CD4-positive, alpha-beta T cell treated with Interleukin-2 at 100 ng/mL for 4 hours (primary cell): Measurements from ENCODE around the gene HOXD1.

ENCODE experiments used
- DNase-seq: peaks from one replicate; pipeline ENCODE4 v3.0.0-alpha.2; 2020; ENCODE audit warnings: low spot score

The HOXD1 gene

GRCh38 chr2:176152350-176153181 lies 35.9 kb upstream of the HOXD1 start:
- no peak for DNase-seq

DNA sequence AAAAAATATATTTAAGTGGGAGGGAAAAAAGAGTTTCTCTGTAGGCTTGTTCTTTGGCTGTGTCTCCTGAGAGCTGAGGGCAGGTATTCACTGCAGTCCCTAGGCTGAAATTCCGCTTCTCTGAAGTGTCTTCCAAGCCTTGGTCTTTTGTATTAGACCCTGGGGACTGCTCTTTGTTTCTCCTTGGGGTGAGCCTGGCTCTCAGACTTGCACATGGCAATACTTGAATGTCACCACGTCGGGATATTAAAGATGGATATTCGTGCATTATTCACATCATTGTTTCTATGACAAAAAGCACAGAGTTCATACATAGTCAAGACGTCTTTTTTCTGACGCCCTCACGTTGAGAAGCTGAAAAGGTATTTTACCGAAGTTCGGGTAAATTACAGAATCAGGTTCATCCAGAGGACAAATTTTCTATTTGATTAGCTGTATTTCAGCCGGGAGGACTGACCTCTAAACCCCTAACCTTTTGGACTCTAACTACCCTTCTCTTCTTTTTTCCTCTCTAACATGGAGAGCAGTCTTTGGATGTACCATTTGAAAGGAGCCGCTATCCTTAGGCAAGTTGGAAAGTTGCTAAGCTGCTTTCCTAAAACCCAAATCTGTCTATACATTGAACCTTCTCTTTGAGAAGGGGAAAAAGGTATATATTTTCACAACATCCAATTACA lies 33.8 kb upstream of the HOXD1 start:
- DNase-seq = no peak

- no peak for DNase-seq
Measured at GRCh38 chr2:176155356-176156044, 33.0 kb upstream of the HOXD1 start.

- DNase-seq = no peak
Measured at GRCh38 chr2:176156301-176156806, 32.1 kb upstream of the HOXD1 start.

- no peak for DNase-seq
Measured at GRCh38 chr2:176156807-176157498, 31.5 kb upstream of the HOXD1 start, which contains the start of gene HOXD3. HOXD3 (plus strand) TSS chr2:176157307; CDS start chr2:176169115, 11,808 bp downstream.

DNA sequence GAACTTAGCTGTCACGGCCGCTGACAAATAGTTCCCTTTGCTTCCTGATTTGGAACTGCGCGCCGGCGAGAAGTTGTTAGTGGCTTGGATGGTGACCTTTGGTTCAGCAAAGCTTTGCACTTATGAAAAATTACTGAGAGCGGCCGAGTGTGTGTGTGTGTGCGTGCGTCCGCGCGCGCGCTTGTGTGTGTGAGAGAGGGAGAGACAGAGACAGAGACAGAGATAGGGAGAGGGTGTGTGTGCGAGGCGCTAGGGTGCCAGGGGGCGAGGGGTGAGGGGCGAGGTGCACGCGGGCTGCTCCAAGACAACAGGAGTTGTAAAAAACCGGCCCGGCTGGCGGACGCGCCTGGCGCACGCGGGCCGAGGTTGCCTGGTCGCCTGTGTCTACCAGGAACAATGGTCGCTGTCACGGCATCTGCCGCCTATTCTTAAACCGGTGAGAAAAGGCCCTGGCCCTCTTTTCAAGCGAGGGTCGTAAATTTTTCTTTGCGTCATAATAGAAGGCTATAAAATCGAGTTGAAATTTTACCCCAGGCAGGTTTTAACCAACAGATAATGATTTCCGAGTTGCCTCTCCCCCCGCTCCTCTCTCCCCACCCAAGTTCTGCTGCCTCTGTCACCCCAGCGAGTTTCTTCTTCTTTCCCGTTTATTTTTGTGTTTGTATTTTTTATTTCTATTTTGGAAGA lies 30.8 kb upstream of the HOXD1 start:
- no peak for DNase-seq

GRCh38 chr2:176158186-176158591 lies 30.3 kb upstream of the HOXD1 start:
- DNase-seq = no peak

- no peak for DNase-seq
Measured at GRCh38 chr2:176158855-176159662, 29.4 kb upstream of the HOXD1 start.

GRCh38 chr2:176159663-176160250 lies 28.7 kb upstream of the HOXD1 start:
- no peak for DNase-seq

GRCh38 chr2:176160251-176160985 lies 28.1 kb upstream of the HOXD1 start:
- DNase-seq = no peak

- DNase-seq = no peak
Measured at GRCh38 chr2:176160986-176161824, 27.3 kb upstream of the HOXD1 start.

- no peak for DNase-seq
Measured at GRCh38 chr2:176161825-176162626, 26.4 kb upstream of the HOXD1 start.

GRCh38 chr2:176162911-176163671 lies 25.4 kb upstream of the HOXD1 start:
- no peak for DNase-seq

DNA sequence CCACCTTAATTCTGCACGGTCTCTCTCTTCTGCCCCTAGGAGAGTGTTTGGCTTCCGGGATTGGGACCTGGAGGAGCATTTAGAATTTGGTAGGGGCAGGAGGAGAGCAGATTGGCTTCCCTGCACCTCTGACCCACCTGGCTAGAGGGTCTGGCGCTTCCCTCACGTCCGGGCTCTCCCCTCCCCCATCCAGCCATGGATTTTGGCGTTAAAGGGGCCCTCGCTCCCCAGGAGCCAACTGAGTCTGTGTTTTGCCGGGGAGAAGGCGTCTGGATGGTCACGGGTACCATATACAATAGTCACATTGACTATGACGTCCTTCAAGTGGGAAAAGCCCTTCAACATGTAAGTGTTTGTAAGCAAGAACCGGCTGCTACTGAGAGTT lies 24.8 kb upstream of the HOXD1 start:
- no peak for DNase-seq

DNA sequence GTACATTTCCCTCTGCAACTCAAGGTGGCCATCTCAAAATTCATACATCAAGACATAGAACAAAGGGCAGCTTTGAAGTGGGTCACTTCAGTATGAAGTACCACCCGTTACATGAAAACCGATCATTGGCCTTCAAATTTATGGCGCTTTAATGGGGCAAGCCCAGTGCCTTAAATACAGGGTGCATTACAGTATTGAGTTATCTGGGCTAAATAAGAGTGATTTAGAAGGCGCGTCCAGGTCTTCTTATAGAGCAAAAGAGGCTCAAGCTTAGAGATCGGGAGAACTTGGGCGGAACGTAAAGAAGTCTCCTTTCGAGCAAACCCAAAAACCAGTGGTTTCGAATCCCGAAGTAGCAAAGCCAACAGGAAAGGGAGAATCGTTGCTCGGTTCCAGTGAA lies 24.3 kb upstream of the HOXD1 start:
- no peak for DNase-seq

- no peak for DNase-seq
Measured at GRCh38 chr2:176164611-176165369, 23.7 kb upstream of the HOXD1 start.
